ENCODE results near the gene CD28. TPM values are rescaled to one million over a fixed set of nuclear protein-coding genes. Genes with fewer than 3 reads are reported as not detected.

CD28 gene
- total RNA-seq, 1 donor = not detected

DNA sequence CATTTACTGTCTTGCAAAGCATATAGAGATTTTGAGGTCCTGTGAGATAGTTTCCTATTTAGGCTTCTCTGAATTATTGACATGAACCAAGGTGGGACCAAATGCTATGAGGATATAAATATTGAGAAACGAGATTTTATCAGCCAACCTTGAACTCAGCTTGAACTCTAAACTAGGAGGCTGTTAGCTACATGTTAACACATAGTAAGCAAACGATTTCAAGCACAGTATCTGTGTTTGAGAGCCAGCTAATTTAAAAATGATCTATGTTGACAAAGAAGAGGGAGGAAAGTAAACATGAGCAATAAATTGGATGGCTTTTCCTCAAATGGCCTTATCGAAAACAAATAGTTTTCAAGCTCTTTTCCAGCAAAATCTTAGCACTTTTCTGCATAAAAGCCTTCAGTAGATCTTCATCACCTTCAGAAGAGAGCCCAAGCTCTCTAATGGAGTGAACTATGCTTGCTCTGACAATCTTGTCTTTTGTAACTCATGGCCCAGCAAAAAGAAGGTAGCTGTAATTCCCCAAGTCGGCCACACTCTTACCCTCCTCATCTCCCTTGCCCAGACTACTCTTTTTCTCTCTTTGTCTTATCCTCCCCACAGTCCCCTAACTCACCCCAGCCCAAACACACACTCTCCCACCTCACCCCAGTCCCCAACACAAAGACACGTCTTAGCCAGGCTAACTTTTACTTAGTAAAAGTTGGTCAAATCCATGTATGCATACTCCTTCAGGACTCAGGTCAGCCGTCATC, 14.7 kb downstream of the CD28 start:
- no peak for DNase-seq (ENCODE audit: low read depth)
- TF ChIP-seq, protein P1, sequence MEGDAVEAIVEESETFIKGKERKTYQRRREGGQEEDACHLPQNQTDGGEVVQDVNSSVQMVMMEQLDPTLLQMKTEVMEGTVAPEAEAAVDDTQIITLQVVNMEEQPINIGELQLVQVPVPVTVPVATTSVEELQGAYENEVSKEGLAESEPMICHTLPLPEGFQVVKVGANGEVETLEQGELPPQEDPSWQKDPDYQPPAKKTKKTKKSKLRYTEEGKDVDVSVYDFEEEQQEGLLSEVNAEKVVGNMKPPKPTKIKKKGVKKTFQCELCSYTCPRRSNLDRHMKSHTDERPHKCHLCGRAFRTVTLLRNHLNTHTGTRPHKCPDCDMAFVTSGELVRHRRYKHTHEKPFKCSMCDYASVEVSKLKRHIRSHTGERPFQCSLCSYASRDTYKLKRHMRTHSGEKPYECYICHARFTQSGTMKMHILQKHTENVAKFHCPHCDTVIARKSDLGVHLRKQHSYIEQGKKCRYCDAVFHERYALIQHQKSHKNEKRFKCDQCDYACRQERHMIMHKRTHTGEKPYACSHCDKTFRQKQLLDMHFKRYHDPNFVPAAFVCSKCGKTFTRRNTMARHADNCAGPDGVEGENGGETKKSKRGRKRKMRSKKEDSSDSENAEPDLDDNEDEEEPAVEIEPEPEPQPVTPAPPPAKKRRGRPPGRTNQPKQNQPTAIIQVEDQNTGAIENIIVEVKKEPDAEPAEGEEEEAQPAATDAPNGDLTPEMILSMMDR (IDR thresholded peaks at IDR 0.05; ENCODE audit: insufficient read depth, low read length) = no peak
- H3K4me3 ChIP-seq (ENCODE audit: low read depth, low read length) = no peak overlapping the region

DNA sequence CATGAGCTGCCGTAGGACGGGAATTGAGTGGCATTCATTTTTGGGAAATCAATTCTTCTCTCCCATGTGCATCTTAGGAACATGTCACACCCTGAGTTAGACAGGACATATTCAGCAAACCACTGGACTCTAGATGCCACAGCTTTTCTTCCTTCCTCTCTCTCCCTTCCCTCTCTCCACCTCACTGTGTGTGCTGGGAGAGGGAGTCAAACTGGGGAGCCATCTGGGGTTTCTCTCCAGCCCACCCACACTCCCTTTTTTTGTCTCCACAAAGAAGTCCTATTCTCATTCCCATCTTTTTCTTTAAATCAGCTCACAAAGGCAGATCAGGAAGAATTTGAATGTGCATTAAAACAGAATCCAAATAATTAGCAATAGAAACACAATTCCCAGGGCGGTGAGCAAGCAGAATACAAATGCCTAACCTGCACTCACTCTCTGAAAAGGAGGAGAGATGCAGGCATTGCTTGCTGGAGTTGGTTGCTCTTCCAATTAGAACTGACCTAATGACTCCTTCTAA, 15.4 kb downstream of the CD28 start:
- no peak for DNase-seq (ENCODE audit: low read depth)
- no peak overlapping the region for H3K4me3 ChIP-seq (ENCODE audit: low read depth, low read length)
- TF ChIP-seq, protein P1 (IDR thresholded peaks at IDR 0.05; ENCODE audit: insufficient read depth, low read length) = no peak

DNA sequence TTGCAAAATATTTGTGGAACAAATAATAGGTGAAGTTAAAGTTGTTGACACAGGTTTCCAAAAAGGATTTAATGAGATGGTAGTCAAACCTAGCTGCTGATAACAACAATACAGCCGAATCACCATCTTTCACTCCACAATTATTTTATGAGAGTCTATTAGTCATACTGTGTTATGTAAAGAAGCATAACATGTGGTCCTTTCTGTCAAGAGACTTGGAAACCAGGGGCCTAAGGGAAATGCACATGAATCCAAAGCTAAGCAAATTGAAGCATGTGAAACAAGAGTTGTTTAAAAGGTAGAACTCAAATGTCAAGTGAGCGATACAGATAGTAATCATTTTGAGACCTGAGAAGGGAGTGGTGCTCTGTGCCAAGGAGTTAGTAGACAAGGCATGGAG, 16.0 kb downstream of the CD28 start:
- peak; percentile 27 for DNase-seq (ENCODE audit: low read depth)
- no peak overlapping the region for H3K4me3 ChIP-seq (ENCODE audit: low read depth, low read length)
- TF ChIP-seq, protein P1 (IDR thresholded peaks at IDR 0.05; ENCODE audit: insufficient read depth, low read length) = no peak

DNA sequence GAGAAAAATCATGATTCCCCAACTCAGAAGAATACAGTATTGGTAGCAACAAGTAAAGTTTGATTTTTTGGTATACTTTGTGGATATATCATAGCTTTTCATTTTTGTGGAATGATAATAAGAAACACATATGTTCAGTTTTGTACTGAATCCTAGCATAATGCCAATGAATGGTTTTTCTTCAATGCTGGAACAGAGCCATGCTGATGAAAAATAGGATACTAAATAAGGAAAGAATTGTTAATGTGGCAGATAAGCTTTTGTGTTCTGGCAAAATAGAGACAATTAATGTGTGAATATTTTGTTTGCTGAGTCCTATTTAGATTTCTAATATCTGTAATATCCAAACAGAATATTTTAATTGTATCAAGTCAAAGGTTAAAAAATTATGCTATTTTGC, 21.9 kb downstream of the CD28 start:
- peak; percentile 12 for DNase-seq (ENCODE audit: low read depth)

DNA sequence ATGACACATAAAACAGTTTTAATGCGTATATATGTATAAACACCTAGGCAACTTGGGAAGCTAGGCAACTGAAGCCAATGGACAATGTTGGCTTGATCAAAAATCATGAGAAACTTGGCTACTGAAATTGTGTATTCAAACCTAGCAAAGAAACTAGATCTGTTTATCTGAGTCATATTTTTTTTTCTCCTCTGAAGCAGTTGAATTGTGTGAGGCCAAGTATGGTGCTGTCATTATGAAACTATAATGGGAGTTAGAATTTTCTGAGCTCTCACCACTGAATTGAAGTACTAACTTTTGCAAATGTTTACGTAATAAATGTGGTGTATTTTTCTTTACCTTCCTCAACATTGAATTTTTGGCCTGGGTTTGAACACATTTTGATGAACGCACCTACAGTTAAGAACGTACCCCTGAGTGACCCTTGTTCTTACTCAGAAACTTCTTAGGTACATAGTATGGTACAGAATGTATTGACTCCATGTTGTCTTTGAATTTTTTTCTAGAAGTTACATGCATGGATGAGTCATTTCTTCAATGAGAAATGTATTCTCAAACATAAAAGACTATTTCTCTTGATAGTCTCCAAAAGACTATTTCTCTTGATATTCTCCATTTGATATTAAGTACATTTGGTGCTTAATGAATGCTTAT, 23.8 kb downstream of the CD28 start:
- H3K4me3 ChIP-seq (ENCODE audit: low read depth, low read length) = no peak overlapping the region
- TF ChIP-seq, protein P1 (IDR thresholded peaks at IDR 0.05; ENCODE audit: insufficient read depth, low read length) = no peak
- peak; percentile 25 for DNase-seq (ENCODE audit: low read depth)

More for the DNA sequence above, 21.9 kb downstream of the CD28 start:
- no peak overlapping the region for H3K4me3 ChIP-seq (ENCODE audit: low read depth, low read length)
- TF ChIP-seq, protein P1 (IDR thresholded peaks at IDR 0.05; ENCODE audit: insufficient read depth, low read length) = no peak

DNA sequence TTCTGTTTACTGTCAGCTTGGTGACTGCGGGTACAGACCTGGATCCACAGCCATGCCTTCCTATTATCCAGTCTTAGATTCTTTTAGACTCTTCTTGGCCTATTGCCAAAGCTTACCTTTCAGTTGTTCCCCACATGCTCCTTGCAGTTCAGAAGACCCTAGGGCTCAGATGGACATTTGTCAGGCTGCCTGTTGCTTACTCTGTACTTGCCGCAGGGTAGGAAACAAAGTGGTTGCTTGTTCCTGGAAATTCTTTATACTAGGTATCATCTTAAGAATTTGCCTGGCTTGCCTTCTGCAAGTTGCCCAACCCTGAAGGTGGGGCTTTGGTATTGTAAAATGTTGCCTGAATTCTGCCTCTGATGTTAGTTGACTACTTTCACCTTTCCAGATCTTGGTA, 24.4 kb downstream of the CD28 start:
- TF ChIP-seq, protein P1 (IDR thresholded peaks at IDR 0.05; ENCODE audit: insufficient read depth, low read length) = no peak
- H3K4me3 ChIP-seq (ENCODE audit: low read depth, low read length) = no peak overlapping the region
- no peak for DNase-seq (ENCODE audit: low read depth)

Measured in fibroblast of the aortic adventitia (primary cell).